Measurements from ENCODE around the gene PCBP2. TPM values are rescaled to one million over a fixed set of nuclear protein-coding genes. Genes with fewer than 3 reads are reported as not detected.

Gene PCBP2
- total and polyA plus RNA-seq, 4 donors, result 510 to 688 (median 545) TPM

DNA sequence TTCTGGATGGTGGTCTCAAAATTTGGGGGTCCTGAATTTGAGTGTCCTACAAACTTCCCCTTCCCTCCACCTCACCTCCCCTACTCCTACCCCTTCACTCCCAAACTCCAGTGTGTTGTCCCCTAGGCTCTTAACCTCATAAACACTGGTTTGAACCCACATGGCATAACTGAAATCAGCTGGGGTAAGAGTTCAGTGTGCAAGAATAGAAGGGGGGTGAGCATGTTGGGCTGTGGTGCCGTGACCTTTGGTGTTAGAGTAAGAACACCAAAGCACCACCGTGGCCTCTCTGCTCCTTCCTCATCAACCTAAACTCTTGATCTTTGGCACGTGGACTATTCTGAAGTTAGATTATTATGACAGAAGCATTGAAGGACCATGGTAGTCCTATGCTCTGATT lies 11.0 kb downstream of the PCBP2 start:
- H3K27me3 ChIP-seq (ENCODE audit: control insufficient read depth in 1 of 2, insufficient read depth in 2 of 2, low read length in 1 of 2), result no peaks in the 10 kb centered on the region
- DNase-seq (no peak), ATAC-seq (ENCODE audit: low FRiP score) (no peak)
- peaks cover 14 to 30% of the 10 kb centered on the region in 2 donors for H3K36me3 ChIP-seq (ENCODE audit: control insufficient read depth in 1 of 2, insufficient read depth in 2 of 2, low read length in 1 of 2)
- H3K4me3 ChIP-seq (ENCODE audit: low read length in 2 of 2), result no peak overlapping the region
- intact Hi-C loops (cut with DNase I), result no loop called here
- H3K27ac ChIP-seq (ENCODE audit: low read depth in 1 of 2, low read length in 2 of 2), result no peak overlapping the region
- H3K9me3 ChIP-seq (ENCODE audit: control insufficient read depth, low read length), result no peaks in the 10 kb centered on the region
- H3K4me1 ChIP-seq (ENCODE audit: control insufficient read depth in 1 of 2, insufficient read depth in 2 of 2, low read length in 2 of 2), result no peaks in the 10 kb centered on the region
- 62 to 68% methylated on average over 3 of the region's 3 CpGs for WGBS, 2 donors

DNA sequence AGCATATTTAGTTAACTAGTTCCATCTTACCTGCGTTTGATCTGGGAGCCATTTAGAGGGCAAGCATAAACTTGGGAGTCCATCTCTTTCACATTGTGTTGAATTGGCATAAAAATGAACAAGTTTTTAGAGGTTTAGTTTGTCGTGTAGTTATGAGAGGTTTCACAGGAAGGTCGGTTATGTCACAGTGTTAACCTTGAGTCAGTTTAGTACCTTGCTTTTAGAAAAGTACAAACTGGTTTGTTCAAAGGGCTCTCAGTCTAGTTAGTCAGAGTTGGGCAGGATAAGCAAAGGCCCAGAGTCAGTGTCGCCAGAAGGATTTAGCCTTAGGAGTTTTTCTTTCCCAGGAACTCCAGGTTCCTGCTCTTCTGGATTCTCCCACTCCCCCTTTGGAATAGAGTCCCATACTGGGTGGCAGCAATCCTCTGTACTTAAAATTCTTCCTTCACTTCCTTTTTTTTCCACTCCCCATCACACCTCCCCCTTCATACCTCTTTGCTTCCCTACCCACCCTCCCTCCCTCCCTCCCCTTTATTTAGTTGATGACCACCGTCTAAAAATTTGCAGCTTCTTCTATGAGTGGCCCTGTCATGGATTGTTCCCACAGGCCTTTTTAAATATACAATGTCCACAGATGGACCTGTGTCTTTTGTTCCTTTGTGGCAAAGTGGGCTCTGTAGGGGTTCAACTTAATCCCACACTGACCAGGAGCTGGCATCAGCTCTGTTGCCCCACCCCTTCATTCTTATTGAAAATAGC lies 12.1 kb downstream of the PCBP2 start:
- Histone ChIP-seq H3K4me3 (ENCODE audit: low read length in 2 of 2) (no peak overlapping the region), H3K9me3 (ENCODE audit: control insufficient read depth, low read length) (no peaks in the 10 kb centered on the region), H3K36me3 (ENCODE audit: control insufficient read depth in 1 of 2, insufficient read depth in 2 of 2, low read length in 1 of 2) (peaks cover 16 to 30% of the 10 kb centered on the region in 2 donors), H3K27ac (ENCODE audit: low read depth in 1 of 2, low read length in 2 of 2) (no peak overlapping the region), H3K27me3 (ENCODE audit: control insufficient read depth in 1 of 2, insufficient read depth in 2 of 2, low read length in 1 of 2) (no peaks in the 10 kb centered on the region), H3K4me1 (ENCODE audit: control insufficient read depth in 1 of 2, insufficient read depth in 2 of 2, low read length in 2 of 2) (no peaks in the 10 kb centered on the region)
- intact Hi-C loops (cut with DNase I), result no loop called here
- no peak for DNase-seq
- ATAC-seq (ENCODE audit: low FRiP score), result no peak
- 49 to 53% methylated on average over 5 of the region's 5 CpGs for WGBS, 2 donors

DNA sequence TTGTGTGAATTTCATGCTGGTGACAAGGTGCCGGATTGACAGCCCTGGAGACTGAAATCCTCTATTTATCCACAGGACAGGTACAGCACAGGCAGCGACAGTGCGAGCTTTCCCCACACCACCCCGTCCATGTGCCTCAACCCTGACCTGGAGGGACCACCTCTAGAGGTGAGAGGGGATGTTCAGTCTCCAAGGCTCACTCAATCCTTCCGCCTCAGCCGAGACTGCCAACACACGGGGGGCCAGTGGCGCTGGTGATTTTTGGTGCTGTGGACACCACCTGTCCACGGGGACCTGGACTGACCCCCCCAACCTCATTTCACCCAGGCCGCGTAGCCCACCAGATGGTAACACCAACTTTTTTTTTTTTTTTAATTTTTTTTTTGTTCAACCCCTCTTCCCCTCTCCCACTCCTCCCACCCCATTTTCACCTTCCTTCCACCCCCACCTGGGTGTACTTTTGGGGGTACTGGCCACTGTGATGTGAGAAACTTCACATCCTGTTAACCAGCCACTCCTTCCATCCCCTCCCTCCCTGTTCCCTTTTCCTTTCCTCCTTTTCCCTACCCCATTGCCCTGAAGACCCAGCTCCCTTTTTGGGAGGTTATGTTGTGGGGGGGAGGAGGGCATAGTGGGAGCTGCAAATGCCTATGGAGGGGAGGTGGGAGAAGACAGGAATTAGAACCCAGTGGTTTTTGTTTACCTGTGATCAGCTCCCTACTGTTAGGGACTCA lies 12.9 kb downstream of the PCBP2 start:
- ATAC-seq (ENCODE audit: low FRiP score), result no peak
- H3K9me3 ChIP-seq (ENCODE audit: control insufficient read depth, low read length), result no peaks in the 10 kb centered on the region
- DNase-seq, result no peak
- 84 to 87% methylated on average over 11 of the region's 11 CpGs for WGBS, 2 donors
- H3K27me3 ChIP-seq (ENCODE audit: control insufficient read depth in 1 of 2, insufficient read depth in 2 of 2, low read length in 1 of 2), result no peaks in the 10 kb centered on the region
- H3K36me3 ChIP-seq (ENCODE audit: control insufficient read depth in 1 of 2, insufficient read depth in 2 of 2, low read length in 1 of 2), result peaks cover 14 to 30% of the 10 kb centered on the region in 2 donors
- intact Hi-C loops (cut with DNase I), result no loop called here
- H3K4me3 ChIP-seq (ENCODE audit: low read length in 2 of 2), result no peak overlapping the region
- H3K4me1 ChIP-seq (ENCODE audit: control insufficient read depth in 1 of 2, insufficient read depth in 2 of 2, low read length in 2 of 2), result no peaks in the 10 kb centered on the region
- no peak overlapping the region for H3K27ac ChIP-seq (ENCODE audit: low read depth in 1 of 2, low read length in 2 of 2)

DNA sequence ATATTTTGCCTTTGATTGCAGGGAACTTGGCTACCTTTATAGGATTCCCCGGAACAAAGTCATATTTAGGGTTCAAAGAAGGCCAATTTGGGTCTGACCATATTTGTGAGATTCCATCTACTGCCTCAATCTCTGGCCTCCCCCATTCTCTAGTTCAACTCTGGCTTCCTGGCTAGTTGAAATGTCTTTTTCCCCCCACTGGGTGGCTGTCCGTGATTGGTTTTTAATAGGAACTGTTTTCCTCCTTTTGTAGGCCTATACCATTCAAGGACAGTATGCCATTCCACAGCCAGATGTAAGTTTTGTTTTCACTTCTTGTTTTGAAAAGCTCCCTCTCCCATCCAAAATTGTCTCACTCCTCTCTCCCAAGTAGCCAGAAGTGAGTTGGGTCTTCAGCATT lies 13.8 kb downstream of the PCBP2 start:
- H3K4me1 ChIP-seq (ENCODE audit: control insufficient read depth in 1 of 2, insufficient read depth in 2 of 2, low read length in 2 of 2), result no peaks in the 10 kb centered on the region
- H3K36me3 ChIP-seq (ENCODE audit: control insufficient read depth in 1 of 2, insufficient read depth in 2 of 2, low read length in 1 of 2), result peaks cover 14 to 30% of the 10 kb centered on the region in 2 donors
- intact Hi-C loops (cut with DNase I), result no loop called here

DNA sequence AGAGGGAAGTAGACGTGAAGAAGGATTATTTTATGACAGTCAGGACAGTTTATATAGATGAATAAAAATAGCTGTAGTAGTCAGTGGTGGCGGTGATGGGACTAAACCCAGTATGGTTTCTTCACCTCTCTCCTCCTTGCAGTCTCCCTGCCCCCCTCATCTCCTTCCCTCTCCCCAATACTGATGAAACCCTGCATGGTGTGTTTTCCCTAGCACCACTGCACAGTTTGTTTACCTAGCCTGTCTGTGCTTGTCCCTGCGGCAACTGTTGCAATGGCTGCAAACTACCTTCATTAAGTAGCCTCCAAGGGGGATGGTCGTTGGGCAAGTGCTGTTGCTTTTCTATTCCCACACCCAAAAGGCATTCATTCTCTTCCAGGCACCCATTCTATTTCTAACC lies 14.7 kb downstream of the PCBP2 start:
- Histone ChIP-seq H3K36me3 (ENCODE audit: control insufficient read depth in 1 of 2, insufficient read depth in 2 of 2, low read length in 1 of 2) (peaks cover 11 to 30% of the 10 kb centered on the region in 2 donors), H3K4me1 (ENCODE audit: control insufficient read depth in 1 of 2, insufficient read depth in 2 of 2, low read length in 2 of 2) (no peaks in the 10 kb centered on the region), H3K27ac (ENCODE audit: low read depth in 1 of 2, low read length in 2 of 2) (no peak overlapping the region), H3K27me3 (ENCODE audit: control insufficient read depth in 1 of 2, insufficient read depth in 2 of 2, low read length in 1 of 2) (no peaks in the 10 kb centered on the region), H3K9me3 (ENCODE audit: control insufficient read depth, low read length) (no peaks in the 10 kb centered on the region), H3K4me3 (ENCODE audit: low read length in 2 of 2) (no peak overlapping the region)
- intact Hi-C loops (cut with DNase I), result no loop called here
- 64 to 66% methylated on average over 4 of the region's 4 CpGs for WGBS, 2 donors
- no peak for ATAC-seq (ENCODE audit: low FRiP score)
- no peak for DNase-seq

More for the DNA sequence above, 13.8 kb downstream of the PCBP2 start:
- Histone ChIP-seq H3K4me3 (ENCODE audit: low read length in 2 of 2) (no peak overlapping the region), H3K27me3 (ENCODE audit: control insufficient read depth in 1 of 2, insufficient read depth in 2 of 2, low read length in 1 of 2) (no peaks in the 10 kb centered on the region), H3K9me3 (ENCODE audit: control insufficient read depth, low read length) (no peaks in the 10 kb centered on the region), H3K27ac (ENCODE audit: low read depth in 1 of 2, low read length in 2 of 2) (no peak overlapping the region)
- DNase-seq (no peak), ATAC-seq (ENCODE audit: low FRiP score) (no peak)
- WGBS, 2 donors, result 48 to 51% methylated on average over 2 of the region's 2 CpGs

DNA sequence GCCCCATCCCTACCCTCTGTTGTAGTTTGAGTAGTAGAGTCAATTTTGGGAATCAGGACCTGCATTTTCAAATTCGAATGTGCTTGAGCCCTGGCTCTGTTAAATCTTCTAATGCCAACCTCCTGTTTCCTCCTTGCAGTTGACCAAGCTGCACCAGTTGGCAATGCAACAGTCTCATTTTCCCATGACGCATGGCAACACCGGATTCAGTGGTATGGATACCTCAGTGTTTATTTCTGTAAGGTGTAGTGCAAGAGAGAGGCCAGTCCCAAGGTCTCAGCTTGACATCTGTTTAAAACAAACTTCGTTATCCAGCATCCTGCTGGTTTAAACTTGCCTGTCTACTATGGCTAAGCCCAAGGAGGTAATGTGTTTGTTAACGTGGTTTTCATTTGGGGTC lies 15.2 kb downstream of the PCBP2 start:
- H3K4me1 ChIP-seq (ENCODE audit: control insufficient read depth in 1 of 2, insufficient read depth in 2 of 2, low read length in 2 of 2), result no peaks in the 10 kb centered on the region
- WGBS, 2 donors, result 63 to 71% methylated on average over 5 of the region's 5 CpGs
- no peak for ATAC-seq (ENCODE audit: low FRiP score)

DNA sequence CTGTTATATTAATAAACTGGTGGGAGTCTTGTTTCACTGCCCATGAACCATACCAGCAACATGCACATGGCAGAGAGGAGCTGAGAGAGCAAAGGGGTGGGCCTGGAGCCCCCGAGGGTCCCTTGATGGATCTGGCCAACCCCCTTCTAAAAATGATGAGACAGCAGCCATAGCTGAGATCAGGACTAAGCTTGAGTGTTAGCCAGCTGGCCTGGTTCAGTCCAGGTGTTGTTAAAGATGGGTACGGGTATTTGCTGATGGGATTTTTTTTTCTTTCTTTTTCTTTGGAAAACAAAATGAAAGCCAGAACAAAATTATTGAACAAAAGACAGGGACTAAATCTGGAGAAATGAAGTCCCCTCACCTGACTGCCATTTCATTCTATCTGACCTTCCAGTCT lies 16.0 kb downstream of the PCBP2 start:
- no peaks in the 10 kb centered on the region for H3K9me3 ChIP-seq (ENCODE audit: control insufficient read depth, low read length)
- no peaks in the 10 kb centered on the region for H3K4me1 ChIP-seq (ENCODE audit: control insufficient read depth in 1 of 2, insufficient read depth in 2 of 2, low read length in 2 of 2)
- intact Hi-C loops (cut with DNase I), result no loop called here
- no peaks in the 10 kb centered on the region for H3K27me3 ChIP-seq (ENCODE audit: control insufficient read depth in 1 of 2, insufficient read depth in 2 of 2, low read length in 1 of 2)
- peaks cover 11 to 33% of the 10 kb centered on the region in 2 donors for H3K36me3 ChIP-seq (ENCODE audit: control insufficient read depth in 1 of 2, insufficient read depth in 2 of 2, low read length in 1 of 2)
- DNase-seq (no peak), ATAC-seq (ENCODE audit: low FRiP score) (no peak)
- H3K27ac ChIP-seq (ENCODE audit: low read depth in 1 of 2, low read length in 2 of 2), result no peak overlapping the region
- H3K4me3 ChIP-seq (ENCODE audit: low read length in 2 of 2), result no peak overlapping the region
- 69 to 80% methylated on average over 2 of the region's 2 CpGs for WGBS, 2 donors

More for the DNA sequence above, 15.2 kb downstream of the PCBP2 start:
- H3K27me3 ChIP-seq (ENCODE audit: control insufficient read depth in 1 of 2, insufficient read depth in 2 of 2, low read length in 1 of 2), result no peaks in the 10 kb centered on the region
- no peak overlapping the region for H3K4me3 ChIP-seq (ENCODE audit: low read length in 2 of 2)
- peaks cover 11 to 34% of the 10 kb centered on the region in 2 donors for H3K36me3 ChIP-seq (ENCODE audit: control insufficient read depth in 1 of 2, insufficient read depth in 2 of 2, low read length in 1 of 2)
- intact Hi-C loops (cut with DNase I), result no loop called here
- no peak overlapping the region for H3K27ac ChIP-seq (ENCODE audit: low read depth in 1 of 2, low read length in 2 of 2)
- H3K9me3 ChIP-seq (ENCODE audit: control insufficient read depth, low read length), result no peaks in the 10 kb centered on the region
- no peak for DNase-seq

DNA sequence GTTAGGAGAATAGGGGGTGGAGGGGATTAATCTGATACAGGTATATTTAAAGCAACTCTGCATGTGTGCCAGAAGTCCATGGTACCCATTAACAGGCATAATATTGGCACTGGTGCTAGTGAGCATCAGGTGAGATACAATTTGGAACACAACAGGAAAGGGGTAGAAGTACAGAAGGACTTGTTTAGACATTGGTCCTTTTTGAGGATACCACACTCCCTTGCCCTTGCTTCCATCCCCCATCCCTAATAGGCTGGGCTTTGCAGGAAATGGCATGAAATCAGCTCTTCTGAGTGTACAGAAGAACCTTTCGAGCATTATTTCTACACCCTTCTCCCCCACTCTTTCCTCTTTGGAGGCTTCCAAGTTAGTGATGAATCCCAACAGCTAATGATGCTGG lies 16.4 kb downstream of the PCBP2 start:
- intact Hi-C loops (cut with DNase I), result no loop called here
- no peak for ATAC-seq (ENCODE audit: low FRiP score)
- Histone ChIP-seq H3K4me1 (ENCODE audit: control insufficient read depth in 1 of 2, insufficient read depth in 2 of 2, low read length in 2 of 2) (no peaks in the 10 kb centered on the region), H3K27me3 (ENCODE audit: control insufficient read depth in 1 of 2, insufficient read depth in 2 of 2, low read length in 1 of 2) (no peaks in the 10 kb centered on the region), H3K4me3 (ENCODE audit: low read length in 2 of 2) (no peak overlapping the region), H3K36me3 (ENCODE audit: control insufficient read depth in 1 of 2, insufficient read depth in 2 of 2, low read length in 1 of 2) (peaks cover 11 to 33% of the 10 kb centered on the region in 2 donors), H3K27ac (ENCODE audit: low read depth in 1 of 2, low read length in 2 of 2) (no peak overlapping the region), H3K9me3 (ENCODE audit: control insufficient read depth, low read length) (no peaks in the 10 kb centered on the region)
- 62 to 67% methylated on average over 1 of the region's 1 CpG for WGBS, 2 donors
- DNase-seq, result no peak
